Measurements from ENCODE around the gene NEU2.

- TF ChIP-seq, protein P1, sequence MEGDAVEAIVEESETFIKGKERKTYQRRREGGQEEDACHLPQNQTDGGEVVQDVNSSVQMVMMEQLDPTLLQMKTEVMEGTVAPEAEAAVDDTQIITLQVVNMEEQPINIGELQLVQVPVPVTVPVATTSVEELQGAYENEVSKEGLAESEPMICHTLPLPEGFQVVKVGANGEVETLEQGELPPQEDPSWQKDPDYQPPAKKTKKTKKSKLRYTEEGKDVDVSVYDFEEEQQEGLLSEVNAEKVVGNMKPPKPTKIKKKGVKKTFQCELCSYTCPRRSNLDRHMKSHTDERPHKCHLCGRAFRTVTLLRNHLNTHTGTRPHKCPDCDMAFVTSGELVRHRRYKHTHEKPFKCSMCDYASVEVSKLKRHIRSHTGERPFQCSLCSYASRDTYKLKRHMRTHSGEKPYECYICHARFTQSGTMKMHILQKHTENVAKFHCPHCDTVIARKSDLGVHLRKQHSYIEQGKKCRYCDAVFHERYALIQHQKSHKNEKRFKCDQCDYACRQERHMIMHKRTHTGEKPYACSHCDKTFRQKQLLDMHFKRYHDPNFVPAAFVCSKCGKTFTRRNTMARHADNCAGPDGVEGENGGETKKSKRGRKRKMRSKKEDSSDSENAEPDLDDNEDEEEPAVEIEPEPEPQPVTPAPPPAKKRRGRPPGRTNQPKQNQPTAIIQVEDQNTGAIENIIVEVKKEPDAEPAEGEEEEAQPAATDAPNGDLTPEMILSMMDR (IDR thresholded peaks at IDR 0.05; ENCODE audit: poor library complexity): no peak
- no peak for TF ChIP-seq EZH2phosphoT487 (IDR thresholded peaks at IDR 0.05; ENCODE audit: low read depth, severe bottlenecking, unreplicated experiment)
These were observed 33.1 kb upstream of the NEU2 start for GRCh38 chr2:232999354-232999753.

Measured in hepatocyte (in vitro differentiated cells).